NK-92 (cell line): Measurements from ENCODE around the gene CDH4.

Source experiments
- DNase-seq: peaks from one replicate; lab custom pipeline; 2025; ENCODE audit not compliant: unreplicated experiment; lab: John Stamatoyannopoulos, UW

The CDH4 gene

GRCh38 chr20:61300709-61301108 lies 48.6 kb downstream of the CDH4 start:
- no peak for DNase-seq

- no peak for DNase-seq
Observed at GRCh38 chr20:61301711-61302525, 49.9 kb downstream of the CDH4 start.

DNA sequence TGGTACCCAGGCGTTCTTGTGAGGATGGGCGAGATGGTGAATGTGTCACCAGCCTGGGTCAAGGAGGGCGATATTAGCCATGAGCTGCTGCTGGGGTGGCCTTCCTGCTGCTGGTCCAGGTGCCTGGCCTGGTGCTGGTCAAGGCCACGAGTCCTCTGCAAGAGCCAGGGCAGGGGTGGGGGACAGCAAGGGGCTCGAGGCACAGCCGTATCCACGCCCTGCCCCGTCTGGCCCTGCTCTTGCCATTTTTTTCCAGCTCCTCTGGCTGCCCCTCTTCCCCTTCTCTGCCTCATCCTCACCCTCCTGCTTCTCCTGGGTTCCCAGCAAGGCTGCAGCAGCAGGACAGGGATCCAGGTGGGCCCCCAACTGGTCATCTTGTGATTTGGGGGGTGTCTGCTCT lies 51.2 kb downstream of the CDH4 start:
- DNase-seq: no peak

DNA sequence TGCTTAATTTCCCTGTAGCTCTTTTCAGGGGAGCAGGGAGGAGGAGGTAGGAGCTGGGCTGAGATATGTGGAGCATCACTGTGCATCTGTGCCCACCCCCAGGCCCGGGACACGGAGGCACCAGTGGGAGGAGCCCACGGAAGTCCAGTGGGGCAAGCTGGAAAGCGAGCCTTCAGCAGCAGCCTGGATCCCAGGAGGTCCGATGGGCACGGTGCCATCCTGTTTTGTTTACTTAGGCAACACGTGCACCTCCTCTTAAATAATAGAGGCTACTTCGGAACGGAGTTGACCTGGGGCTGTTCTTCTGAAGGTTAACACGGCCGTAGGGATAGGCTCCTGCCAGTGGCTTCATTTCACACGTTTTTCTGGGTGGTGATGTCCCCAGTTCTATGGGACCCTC lies 51.6 kb downstream of the CDH4 start:
- DNase-seq: no peak

DNA sequence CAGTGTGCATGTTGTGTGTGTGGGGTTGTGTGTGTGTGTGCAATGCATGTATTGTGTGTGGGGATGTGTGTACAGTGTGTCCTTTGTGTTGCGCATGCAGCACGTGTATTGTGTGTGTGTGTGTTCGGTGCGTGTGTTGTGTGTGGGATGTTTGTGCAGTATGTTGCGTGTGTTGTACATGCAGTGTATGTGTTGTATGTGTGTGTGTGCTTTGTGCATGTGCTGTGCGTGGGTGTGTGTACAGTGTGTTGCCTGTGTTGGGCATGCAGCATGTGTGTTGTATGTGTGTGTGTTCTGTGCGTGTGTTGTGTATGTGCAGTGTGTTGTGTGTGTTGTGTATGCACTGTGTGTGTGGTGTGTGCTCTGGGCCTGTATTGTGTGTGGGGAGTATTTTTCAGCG lies 52.7 kb downstream of the CDH4 start:
- DNase-seq: no peak

DNA sequence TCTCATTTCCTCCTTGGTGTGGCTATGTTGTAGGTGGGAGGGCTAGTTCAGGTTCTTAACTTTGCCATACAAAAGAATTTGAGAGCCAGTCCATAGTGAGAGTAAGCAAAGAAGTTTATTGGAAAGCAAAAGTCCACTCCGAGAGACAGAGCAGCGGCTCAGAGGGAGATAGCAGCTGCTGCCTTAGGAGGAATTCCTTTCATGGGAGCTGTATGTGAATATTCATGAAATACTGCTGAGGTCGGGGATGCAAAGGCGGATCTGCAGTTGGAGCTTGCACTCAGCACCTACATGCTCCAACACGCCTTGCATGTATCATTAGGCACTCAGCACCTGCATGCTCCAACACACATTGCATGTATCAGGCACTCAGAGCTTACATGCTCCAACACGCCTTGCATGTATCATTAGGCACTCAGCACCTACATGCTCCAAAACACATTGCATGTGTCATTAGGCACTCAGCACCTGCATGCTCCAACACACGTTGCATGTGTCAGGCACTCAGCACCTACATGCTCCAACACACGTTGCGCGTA lies 54.9 kb downstream of the CDH4 start:
- no peak for DNase-seq

- DNase-seq: no peak
Observed at GRCh38 chr20:61307686-61308476, 55.8 kb downstream of the CDH4 start.

DNA sequence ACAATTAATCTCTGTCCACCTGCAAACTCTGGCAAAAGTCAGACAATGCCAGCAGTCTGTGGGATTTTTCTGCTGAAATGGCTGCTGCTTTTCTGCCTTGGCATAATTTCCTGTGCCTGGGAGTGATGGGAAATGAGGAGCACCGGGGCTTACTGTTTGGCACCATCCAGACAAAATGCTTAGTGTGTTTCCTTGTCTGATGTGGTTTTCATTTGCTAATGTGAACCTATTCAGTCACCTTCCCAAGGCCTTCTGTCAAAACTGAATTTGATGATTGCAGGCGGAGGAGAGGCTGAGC lies 56.4 kb downstream of the CDH4 start:
- no peak for DNase-seq

DNA sequence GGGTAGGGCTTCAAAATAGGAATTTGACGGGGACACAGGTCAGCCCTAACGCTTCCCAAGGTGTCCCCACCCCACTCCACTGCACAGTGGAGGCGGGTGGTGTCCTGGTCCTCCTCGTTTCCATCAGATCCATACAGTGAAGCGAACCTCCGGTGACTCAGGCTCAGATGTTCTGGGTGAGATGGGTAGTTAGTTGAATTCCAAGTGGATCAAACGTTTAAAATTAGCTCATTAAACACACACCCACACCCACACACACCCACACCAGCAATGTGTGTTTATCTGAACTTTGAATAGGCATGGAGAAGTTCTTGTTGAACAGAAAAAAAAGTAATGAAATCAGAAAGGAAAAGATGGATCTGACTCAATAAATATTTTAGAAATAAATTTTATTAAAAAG lies 58.9 kb downstream of the CDH4 start:
- DNase-seq: no peak

DNA sequence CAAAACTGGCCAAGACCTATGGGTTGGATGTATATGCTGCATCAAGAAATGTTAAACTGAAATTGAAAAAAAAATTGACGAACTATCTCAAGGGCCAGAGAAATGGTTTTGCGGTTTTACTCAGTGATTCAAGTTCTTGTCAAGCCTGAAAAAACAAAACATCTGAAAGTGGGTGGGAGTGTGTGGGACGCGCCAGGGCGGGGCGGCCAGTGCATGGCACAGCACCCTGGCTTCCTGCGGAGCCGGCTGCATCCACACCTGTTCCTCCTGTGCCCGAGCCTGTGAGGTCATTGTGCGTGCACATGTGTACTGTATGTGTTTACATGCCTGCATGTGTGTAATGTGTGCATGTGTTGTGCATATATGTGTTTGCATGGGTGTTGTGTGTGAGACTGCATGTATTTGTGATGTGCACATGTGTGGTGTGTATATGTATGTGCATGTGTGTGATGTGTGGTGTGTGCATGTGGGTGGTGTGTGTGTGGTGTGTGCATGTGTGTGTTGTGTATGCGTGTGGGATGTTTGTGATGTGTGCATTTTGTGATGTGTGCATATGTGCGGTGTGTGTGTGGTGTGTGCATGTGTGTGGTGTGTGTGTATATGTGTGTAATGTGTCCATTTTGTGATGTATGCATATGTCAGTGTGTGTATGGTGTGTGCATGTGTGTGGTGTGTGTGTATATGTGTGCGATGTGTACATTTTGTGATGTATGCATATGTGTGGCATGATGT lies 59.8 kb downstream of the CDH4 start:
- DNase-seq: no peak

DNA sequence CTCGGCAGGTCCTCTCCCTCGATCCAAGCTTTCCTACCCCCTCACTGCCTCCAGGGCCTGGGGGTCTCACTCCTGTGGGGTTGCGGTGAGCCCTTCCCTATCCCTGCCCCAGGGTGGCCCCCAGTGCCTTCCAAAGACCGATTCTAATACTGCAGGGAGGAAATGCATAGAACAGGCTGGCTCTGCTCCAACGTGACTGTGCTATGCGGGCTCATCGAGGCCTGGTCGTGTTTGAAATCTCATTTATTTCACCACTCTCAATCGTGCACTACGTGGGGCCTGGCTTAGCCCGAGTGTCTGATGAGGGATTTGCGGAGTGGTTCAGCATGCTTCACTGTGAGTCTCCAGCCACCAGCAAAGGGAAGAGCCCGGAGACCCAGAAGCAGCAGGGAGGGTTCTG lies 60.9 kb downstream of the CDH4 start:
- no peak for DNase-seq

- no peak for DNase-seq
Observed at GRCh38 chr20:61313396-61313795, 61.3 kb downstream of the CDH4 start.

DNA sequence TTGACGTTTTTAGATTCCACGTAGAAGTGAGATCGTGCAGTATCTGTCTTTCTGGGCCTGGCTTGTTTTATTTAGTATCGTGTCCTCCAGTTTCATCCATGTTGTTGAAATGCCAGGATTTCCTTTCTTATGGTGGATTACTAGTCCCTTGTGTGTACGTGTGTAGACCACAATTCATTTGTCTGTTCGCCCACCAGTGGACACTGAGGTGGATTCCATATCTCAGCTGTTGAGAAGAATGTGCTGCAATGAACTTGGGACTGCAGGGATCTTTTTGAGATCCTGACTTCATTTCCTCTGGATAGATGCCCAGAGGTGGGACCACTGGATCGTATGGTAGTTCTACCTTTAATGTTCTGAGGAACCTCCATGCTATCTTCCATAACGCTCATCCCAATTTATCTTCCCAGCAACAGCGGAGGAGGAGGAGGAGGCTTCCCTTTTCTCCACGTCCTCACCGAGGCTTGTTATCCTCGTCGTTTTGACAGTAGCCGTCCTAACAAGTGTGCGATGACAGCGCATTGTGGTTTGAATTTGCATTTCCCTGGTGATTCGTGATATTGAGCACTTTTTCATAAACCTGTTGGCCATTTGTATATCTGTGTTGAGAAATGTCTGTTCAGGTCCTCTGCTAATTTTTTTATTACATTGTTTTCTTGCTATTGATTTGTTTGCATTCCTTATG lies 62.4 kb downstream of the CDH4 start:
- DNase-seq: no peak

GRCh38 chr20:61315319-61315718 lies 63.3 kb downstream of the CDH4 start:
- no peak for DNase-seq

DNA sequence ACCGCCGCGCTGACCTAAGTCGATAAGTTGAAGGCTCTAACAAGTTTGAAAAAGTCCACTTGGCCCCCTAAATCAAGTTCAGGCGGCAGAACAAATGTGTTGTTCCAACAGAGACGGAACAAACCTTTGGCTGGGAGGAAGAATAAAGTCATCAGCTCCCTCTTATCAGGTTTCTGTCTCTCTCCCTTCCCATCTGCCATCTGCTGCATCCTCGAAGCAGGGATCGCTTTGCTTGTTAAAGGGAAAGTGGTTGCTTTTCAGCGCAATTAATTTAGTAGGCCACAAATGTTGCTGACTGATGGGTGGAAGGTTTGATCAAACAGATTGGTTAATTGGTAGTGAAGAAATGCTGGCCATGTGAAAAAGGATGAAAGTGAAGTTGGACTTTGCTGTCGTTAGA lies 64.3 kb downstream of the CDH4 start:
- no peak for DNase-seq

GRCh38 chr20:61317966-61318530 lies 66.0 kb downstream of the CDH4 start:
- DNase-seq: no peak

- no peak for DNase-seq
Observed at GRCh38 chr20:61320691-61321425, 68.8 kb downstream of the CDH4 start.

GRCh38 chr20:61321481-61321880 lies 69.4 kb downstream of the CDH4 start:
- DNase-seq: no peak

GRCh38 chr20:61322151-61322865 lies 70.2 kb downstream of the CDH4 start:
- no peak for DNase-seq
